SK-N-SH treated with all-trans-retinoic acid at 6 μM for 48 hours (cell line): Measurements from ENCODE around the gene UTRN.

Source experiments
- ATAC-seq: fragments of 200-7000 bp; cut with Tn5 transposase; 3 replicates; pipeline ENCODE4 v1.9.1; 2020; ENCODE audit warnings: mild to moderate bottlenecking, moderate library complexity
- ARNTL ChIP-seq: fragments of 450-650 bp; formaldehyde crosslinking; IDR thresholded peaks from 2 replicates; pipeline ENCODE4 v1.5.0; 2020; ENCODE audit warnings: low read depth, mild to moderate bottlenecking, moderate library complexity, borderline replicate concordance
- CSDC2 ChIP-seq: fragments of 250-450 bp; sonication (Bioruptor Pico); IDR thresholded peaks from 2 replicates; pipeline ENCODE4 v1.5.0; 2020; ENCODE audit warnings: mild to moderate bottlenecking, moderate library complexity
- ESRRG ChIP-seq: fragments of 250-450 bp; sonication (Bioruptor Pico); IDR thresholded peaks from 2 replicates; pipeline ENCODE4 v1.6.1; 2021; ENCODE audit warnings: mild to moderate bottlenecking
- GLIS3 ChIP-seq: fragments of 250-450 bp; sonication (Bioruptor Pico); IDR thresholded peaks from 2 replicates; pipeline ENCODE4 v1.5.0; 2020; ENCODE audit warnings: mild to moderate bottlenecking, moderate library complexity
- ISL1 ChIP-seq: fragments of 250-450 bp; sonication (Bioruptor Pico); IDR thresholded peaks from 2 replicates; pipeline ENCODE4 v2.1.2; 2022; ENCODE audit warnings: mild to moderate bottlenecking, moderate library complexity
- PPARA ChIP-seq: fragments of 250-450 bp; sonication (Bioruptor Pico); IDR thresholded peaks from 2 replicates; pipeline ENCODE4 v1.5.0; 2020; ENCODE audit warnings: mild to moderate bottlenecking, borderline replicate concordance
- RARB ChIP-seq: fragments of 250-450 bp; sonication (Bioruptor Pico); IDR thresholded peaks from 2 replicates; pipeline ENCODE4 v1.8.0; 2021; ENCODE audit warnings: mild to moderate bottlenecking, moderate library complexity
- SNAI2 ChIP-seq: fragments of 250-450 bp; sonication (Bioruptor Pico); IDR thresholded peaks from 2 replicates; pipeline ENCODE4 v1.5.0; 2020; ENCODE audit warnings: mild to moderate bottlenecking, moderate library complexity
- TOX ChIP-seq: fragments of 250-450 bp; sonication (Bioruptor Pico); IDR thresholded peaks from 2 replicates; pipeline ENCODE4 v1.8.0; 2021; ENCODE audit warnings: mild to moderate bottlenecking, moderate library complexity, borderline replicate concordance
- ZC3H10 ChIP-seq: fragments of 250-450 bp; sonication (Bioruptor Pico); IDR thresholded peaks from 2 replicates; pipeline ENCODE4 v1.5.1; 2021; ENCODE audit warnings: mild to moderate bottlenecking, moderate library complexity
- ZFP3 ChIP-seq: fragments of 250-450 bp; sonication (Bioruptor Pico); IDR thresholded peaks from 2 replicates; pipeline ENCODE4 v1.5.0; 2020; ENCODE audit warnings: mild to moderate bottlenecking, moderate library complexity
- ZFP30 ChIP-seq: fragments of 450-650 bp; formaldehyde crosslinking; IDR thresholded peaks from 2 replicates; pipeline ENCODE4 v1.5.0; 2022; ENCODE audit warnings: mild to moderate bottlenecking, moderate library complexity
- ZNF565 ChIP-seq: fragments of 450-650 bp; formaldehyde crosslinking; conservative IDR thresholded peaks from 2 replicates; pipeline ENCODE4 v1.5.0; 2020; ENCODE audit warnings: low read depth, mild to moderate bottlenecking, moderate library complexity
- TF ChIP-seq, protein P1 (sequence below): fragments of 250-450 bp; sonication (Bioruptor Pico); IDR thresholded peaks from 2 replicates; pipeline ENCODE4 v1.5.1; 2021; ENCODE audit warnings: mild to moderate bottlenecking, moderate library complexity
- TF ChIP-seq, protein P2 (sequence below): fragments of 250-450 bp; sonication (Bioruptor Pico); IDR thresholded peaks from 2 replicates; pipeline ENCODE4 v1.5.0; 2020; ENCODE audit warnings: mild to moderate bottlenecking, moderate library complexity
- TF ChIP-seq, protein P3 (sequence below): fragments of 250-450 bp; sonication (Bioruptor Pico); IDR thresholded peaks from 2 replicates; pipeline ENCODE4 v1.8.0; 2020; ENCODE audit warnings: mild to moderate bottlenecking, moderate library complexity, borderline replicate concordance
- TF ChIP-seq, protein P4 (sequence below): fragments of 250-450 bp; sonication (Bioruptor Pico); IDR thresholded peaks from 2 replicates; pipeline ENCODE4 v1.8.0; 2021; ENCODE audit warnings: low read depth, mild to moderate bottlenecking, moderate library complexity, borderline replicate concordance
- TF ChIP-seq, protein P5 (sequence below): fragments of 250-450 bp; sonication (Bioruptor Pico); IDR thresholded peaks from 2 replicates; pipeline ENCODE4 v1.5.1; 2020; ENCODE audit warnings: low read depth, mild to moderate bottlenecking, moderate library complexity

The UTRN gene

DNA sequence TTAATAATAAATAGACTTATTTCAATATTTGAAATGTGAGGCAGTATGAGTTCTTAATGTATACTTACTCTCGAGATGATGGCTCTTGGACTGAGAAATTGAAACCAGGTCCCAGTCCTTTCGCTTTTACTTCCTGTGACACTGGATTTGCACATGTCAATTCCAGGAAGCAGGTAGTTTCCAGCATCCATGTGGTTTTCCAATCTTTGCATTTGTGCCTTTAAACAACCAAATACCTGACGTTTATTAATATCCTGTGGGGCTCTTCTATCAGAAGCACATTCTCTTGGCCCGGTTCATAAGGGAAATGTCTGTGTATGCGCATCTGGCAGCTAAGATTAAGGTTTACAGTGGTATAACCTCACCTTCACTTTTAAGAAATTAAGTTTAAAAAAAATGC is 13.1 kb downstream of the UTRN start:
- ATAC-seq, result no peak
- TF ChIP-seq, protein P1, sequence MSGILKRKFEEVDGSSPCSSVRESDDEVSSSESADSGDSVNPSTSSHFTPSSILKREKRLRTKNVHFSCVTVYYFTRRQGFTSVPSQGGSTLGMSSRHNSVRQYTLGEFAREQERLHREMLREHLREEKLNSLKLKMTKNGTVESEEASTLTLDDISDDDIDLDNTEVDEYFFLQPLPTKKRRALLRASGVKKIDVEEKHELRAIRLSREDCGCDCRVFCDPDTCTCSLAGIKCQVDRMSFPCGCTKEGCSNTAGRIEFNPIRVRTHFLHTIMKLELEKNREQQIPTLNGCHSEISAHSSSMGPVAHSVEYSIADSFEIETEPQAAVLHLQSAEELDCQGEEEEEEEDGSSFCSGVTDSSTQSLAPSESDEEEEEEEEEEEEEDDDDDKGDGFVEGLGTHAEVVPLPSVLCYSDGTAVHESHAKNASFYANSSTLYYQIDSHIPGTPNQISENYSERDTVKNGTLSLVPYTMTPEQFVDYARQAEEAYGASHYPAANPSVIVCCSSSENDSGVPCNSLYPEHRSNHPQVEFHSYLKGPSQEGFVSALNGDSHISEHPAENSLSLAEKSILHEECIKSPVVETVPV (CRISPR knock-in tag), result no peak
- TF ChIP-seq, protein P2, sequence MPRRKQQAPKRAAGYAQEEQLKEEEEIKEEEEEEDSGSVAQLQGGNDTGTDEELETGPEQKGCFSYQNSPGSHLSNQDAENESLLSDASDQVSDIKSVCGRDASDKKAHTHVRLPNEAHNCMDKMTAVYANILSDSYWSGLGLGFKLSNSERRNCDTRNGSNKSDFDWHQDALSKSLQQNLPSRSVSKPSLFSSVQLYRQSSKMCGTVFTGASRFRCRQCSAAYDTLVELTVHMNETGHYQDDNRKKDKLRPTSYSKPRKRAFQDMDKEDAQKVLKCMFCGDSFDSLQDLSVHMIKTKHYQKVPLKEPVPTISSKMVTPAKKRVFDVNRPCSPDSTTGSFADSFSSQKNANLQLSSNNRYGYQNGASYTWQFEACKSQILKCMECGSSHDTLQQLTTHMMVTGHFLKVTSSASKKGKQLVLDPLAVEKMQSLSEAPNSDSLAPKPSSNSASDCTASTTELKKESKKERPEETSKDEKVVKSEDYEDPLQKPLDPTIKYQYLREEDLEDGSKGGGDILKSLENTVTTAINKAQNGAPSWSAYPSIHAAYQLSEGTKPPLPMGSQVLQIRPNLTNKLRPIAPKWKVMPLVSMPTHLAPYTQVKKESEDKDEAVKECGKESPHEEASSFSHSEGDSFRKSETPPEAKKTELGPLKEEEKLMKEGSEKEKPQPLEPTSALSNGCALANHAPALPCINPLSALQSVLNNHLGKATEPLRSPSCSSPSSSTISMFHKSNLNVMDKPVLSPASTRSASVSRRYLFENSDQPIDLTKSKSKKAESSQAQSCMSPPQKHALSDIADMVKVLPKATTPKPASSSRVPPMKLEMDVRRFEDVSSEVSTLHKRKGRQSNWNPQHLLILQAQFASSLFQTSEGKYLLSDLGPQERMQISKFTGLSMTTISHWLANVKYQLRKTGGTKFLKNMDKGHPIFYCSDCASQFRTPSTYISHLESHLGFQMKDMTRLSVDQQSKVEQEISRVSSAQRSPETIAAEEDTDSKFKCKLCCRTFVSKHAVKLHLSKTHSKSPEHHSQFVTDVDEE (CRISPR knock-in tag), result no peak
- no peak for TF ChIP-seq ZC3H10 (CRISPR knock-in tag)
- TF ChIP-seq ESRRG (CRISPR knock-in tag), result no peak
- TF ChIP-seq, protein P3, sequence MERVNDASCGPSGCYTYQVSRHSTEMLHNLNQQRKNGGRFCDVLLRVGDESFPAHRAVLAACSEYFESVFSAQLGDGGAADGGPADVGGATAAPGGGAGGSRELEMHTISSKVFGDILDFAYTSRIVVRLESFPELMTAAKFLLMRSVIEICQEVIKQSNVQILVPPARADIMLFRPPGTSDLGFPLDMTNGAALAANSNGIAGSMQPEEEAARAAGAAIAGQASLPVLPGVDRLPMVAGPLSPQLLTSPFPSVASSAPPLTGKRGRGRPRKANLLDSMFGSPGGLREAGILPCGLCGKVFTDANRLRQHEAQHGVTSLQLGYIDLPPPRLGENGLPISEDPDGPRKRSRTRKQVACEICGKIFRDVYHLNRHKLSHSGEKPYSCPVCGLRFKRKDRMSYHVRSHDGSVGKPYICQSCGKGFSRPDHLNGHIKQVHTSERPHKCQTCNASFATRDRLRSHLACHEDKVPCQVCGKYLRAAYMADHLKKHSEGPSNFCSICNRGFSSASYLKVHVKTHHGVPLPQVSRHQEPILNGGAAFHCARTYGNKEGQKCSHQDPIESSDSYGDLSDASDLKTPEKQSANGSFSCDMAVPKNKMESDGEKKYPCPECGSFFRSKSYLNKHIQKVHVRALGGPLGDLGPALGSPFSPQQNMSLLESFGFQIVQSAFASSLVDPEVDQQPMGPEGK, result no peak
- TF ChIP-seq ISL1 (CRISPR knock-in tag), result no peak
- no peak for TF ChIP-seq GLIS3 (CRISPR knock-in tag)
- no peak for TF ChIP-seq ARNTL (CRISPR knock-in tag)
- TF ChIP-seq, protein P4, sequence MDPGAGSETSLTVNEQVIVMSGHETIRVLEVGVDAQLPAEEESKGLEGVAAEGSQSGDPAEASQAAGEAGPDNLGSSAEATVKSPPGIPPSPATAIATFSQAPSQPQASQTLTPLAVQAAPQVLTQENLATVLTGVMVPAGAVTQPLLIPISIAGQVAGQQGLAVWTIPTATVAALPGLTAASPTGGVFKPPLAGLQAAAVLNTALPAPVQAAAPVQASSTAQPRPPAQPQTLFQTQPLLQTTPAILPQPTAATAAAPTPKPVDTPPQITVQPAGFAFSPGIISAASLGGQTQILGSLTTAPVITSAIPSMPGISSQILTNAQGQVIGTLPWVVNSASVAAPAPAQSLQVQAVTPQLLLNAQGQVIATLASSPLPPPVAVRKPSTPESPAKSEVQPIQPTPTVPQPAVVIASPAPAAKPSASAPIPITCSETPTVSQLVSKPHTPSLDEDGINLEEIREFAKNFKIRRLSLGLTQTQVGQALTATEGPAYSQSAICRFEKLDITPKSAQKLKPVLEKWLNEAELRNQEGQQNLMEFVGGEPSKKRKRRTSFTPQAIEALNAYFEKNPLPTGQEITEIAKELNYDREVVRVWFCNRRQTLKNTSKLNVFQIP (CRISPR knock-in tag), result no peak
- no peak for TF ChIP-seq SNAI2 (CRISPR knock-in tag)
- TF ChIP-seq ZNF565 (CRISPR knock-in tag), result no peak
- no peak for TF ChIP-seq ZFP30

DNA sequence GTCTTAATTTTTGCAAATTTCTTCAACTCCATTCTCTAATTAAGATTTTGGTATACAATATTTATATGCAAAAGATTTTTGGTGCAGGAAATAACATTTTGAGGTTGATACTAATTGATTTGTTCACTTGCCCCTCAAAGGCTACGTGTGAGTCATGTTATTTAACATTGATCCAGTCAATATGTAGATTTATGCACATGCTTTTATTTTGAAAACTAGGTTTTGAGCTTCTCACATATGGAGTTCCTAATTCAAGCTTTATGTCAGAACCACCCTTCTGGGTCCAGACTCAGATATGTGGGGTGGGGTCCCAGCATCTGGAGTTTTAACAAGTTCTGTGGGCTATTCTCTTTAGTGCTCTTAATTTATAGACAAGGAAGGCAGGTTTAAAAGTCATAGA is 13.8 kb downstream of the UTRN start:
- no peak for ATAC-seq

DNA sequence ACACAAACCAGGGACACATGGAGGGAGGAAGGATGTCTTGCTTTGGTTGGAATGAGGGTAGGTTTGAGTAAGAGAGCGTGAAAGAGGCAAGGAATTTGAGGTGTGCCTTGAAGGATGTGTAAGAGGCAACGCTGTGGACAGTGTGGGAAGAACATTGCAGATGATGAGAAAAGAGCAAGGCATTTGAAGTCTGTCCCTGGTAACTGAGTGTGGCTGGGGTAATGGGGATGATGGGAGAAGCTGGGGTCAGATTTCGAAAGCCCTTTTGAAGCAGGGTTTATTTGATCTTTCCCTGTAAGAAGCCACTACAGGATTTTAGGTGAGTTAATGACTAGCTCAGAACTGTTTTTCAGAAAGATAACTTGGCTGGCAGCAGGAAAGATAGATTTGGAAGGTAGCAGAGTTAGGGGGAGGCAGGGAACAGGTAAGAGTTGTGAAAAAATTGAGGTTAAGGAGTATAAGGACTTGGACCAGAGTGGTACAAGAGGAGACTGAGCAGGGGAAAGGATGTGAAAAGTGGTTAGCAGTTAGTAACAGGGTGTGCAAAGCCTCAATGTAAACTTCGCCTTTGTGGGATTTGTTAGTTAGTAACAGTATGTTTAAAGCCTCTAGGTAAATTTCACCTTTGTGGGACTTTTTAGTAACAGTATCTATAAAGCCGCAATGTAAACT is 17.7 kb downstream of the UTRN start:
- TF ChIP-seq ARNTL (CRISPR knock-in tag) (no peak), CSDC2 (no peak), RARB (CRISPR knock-in tag) (no peak), GLIS3 (CRISPR knock-in tag) (no peak), ESRRG (CRISPR knock-in tag) (no peak), ZC3H10 (CRISPR knock-in tag) (no peak), TOX (no peak), ZNF565 (CRISPR knock-in tag) (no peak), ZFP30 (no peak), ISL1 (CRISPR knock-in tag) (no peak), PPARA (no peak), SNAI2 (CRISPR knock-in tag) (no peak)
- TF ChIP-seq, protein P2 (CRISPR knock-in tag), result no peak
- TF ChIP-seq, protein P4 (CRISPR knock-in tag), result no peak
- TF ChIP-seq, protein P5, sequence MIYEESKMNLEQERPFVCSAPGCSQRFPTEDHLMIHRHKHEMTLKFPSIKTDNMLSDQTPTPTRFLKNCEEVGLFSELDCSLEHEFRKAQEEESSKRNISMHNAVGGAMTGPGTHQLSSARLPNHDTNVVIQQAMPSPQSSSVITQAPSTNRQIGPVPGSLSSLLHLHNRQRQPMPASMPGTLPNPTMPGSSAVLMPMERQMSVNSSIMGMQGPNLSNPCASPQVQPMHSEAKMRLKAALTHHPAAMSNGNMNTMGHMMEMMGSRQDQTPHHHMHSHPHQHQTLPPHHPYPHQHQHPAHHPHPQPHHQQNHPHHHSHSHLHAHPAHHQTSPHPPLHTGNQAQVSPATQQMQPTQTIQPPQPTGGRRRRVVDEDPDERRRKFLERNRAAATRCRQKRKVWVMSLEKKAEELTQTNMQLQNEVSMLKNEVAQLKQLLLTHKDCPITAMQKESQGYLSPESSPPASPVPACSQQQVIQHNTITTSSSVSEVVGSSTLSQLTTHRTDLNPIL (CRISPR knock-in tag), result no peak
- TF ChIP-seq, all 23 proteins: peak for 0
- peak; percentile 34; the same call in 1 of the 3 replicates for ATAC-seq

More for the DNA sequence above, 13.8 kb downstream of the UTRN start:
- TF ChIP-seq ZFP3 (CRISPR knock-in tag) (no peak), ISL1 (CRISPR knock-in tag) (no peak), CSDC2 (no peak)
- TF ChIP-seq, all 23 proteins: peak for 0
